Activated gamma-delta T cell (primary cell): ENCODE results near the gene P3H2.

Experiments used
- DNase-seq: peaks from one replicate; lab custom pipeline; 2025; lab: John Stamatoyannopoulos, UW

The P3H2 gene

GRCh38 chr3:190053919-190054672, 66.6 kb downstream of the P3H2 start:
- no peak for DNase-seq

GRCh38 chr3:190051641-190052040, 69.1 kb downstream of the P3H2 start:
- DNase-seq = no peak

- DNase-seq = no peak
These were observed 71.7 kb downstream of the P3H2 start for GRCh38 chr3:190048932-190049441.

GRCh38 chr3:190044974-190045373, 75.7 kb downstream of the P3H2 start:
- DNase-seq = no peak

- no peak for DNase-seq
These were observed 76.6 kb downstream of the P3H2 start for GRCh38 chr3:190044142-190044541.

- DNase-seq = no peak
These were observed 77.0 kb downstream of the P3H2 start for GRCh38 chr3:190043741-190044140.

GRCh38 chr3:190042558-190042957, 78.1 kb downstream of the P3H2 start:
- no peak for DNase-seq

GRCh38 chr3:190041333-190042041, 79.2 kb downstream of the P3H2 start:
- DNase-seq = no peak

GRCh38 chr3:190040145-190040544, 80.6 kb downstream of the P3H2 start:
- no peak for DNase-seq

- no peak for DNase-seq
These were observed 82.4 kb downstream of the P3H2 start for GRCh38 chr3:190038050-190038933.

- no peak for DNase-seq
These were observed 84.1 kb downstream of the P3H2 start for GRCh38 chr3:190036631-190037030.

- DNase-seq = no peak
These were observed 86.3 kb downstream of the P3H2 start for GRCh38 chr3:190034446-190034845.

GRCh38 chr3:190032923-190033322, 87.8 kb downstream of the P3H2 start:
- no peak for DNase-seq

- no peak for DNase-seq
These were observed 88.6 kb downstream of the P3H2 start for GRCh38 chr3:190031887-190032752.

- no peak for DNase-seq
These were observed 93.6 kb downstream of the P3H2 start for GRCh38 chr3:190027116-190027515.

- DNase-seq = no peak
These were observed 94.5 kb downstream of the P3H2 start for GRCh38 chr3:190026154-190026553.

- no peak for DNase-seq
These were observed 95.8 kb downstream of the P3H2 start for GRCh38 chr3:190024912-190025311.

GRCh38 chr3:190019844-190020243, 100.9 kb downstream of the P3H2 start:
- no peak for DNase-seq

GRCh38 chr3:190019006-190019405, 101.7 kb downstream of the P3H2 start:
- no peak for DNase-seq

GRCh38 chr3:190018460-190018859, 102.2 kb downstream of the P3H2 start:
- no peak for DNase-seq
